GM12873 (cell line): ENCODE data around the gene DGKH.

Source experiments
- TF ChIP-seq, protein P1 (sequence below): IDR thresholded peaks from 2 replicates; pipeline ENCODE4 v1.5.1; 2012; ENCODE audit warnings: low read depth, mild to moderate bottlenecking, moderate library complexity, low read length, control low read depth; ENCODE audit not compliant: insufficient read depth; ENCODE audit errors: missing control alignments

DGKH gene

GRCh38 chr13:42014119-42014518 is 34.3 kb upstream of the DGKH start:
- TF ChIP-seq, protein P1, sequence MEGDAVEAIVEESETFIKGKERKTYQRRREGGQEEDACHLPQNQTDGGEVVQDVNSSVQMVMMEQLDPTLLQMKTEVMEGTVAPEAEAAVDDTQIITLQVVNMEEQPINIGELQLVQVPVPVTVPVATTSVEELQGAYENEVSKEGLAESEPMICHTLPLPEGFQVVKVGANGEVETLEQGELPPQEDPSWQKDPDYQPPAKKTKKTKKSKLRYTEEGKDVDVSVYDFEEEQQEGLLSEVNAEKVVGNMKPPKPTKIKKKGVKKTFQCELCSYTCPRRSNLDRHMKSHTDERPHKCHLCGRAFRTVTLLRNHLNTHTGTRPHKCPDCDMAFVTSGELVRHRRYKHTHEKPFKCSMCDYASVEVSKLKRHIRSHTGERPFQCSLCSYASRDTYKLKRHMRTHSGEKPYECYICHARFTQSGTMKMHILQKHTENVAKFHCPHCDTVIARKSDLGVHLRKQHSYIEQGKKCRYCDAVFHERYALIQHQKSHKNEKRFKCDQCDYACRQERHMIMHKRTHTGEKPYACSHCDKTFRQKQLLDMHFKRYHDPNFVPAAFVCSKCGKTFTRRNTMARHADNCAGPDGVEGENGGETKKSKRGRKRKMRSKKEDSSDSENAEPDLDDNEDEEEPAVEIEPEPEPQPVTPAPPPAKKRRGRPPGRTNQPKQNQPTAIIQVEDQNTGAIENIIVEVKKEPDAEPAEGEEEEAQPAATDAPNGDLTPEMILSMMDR = no peak

DNA sequence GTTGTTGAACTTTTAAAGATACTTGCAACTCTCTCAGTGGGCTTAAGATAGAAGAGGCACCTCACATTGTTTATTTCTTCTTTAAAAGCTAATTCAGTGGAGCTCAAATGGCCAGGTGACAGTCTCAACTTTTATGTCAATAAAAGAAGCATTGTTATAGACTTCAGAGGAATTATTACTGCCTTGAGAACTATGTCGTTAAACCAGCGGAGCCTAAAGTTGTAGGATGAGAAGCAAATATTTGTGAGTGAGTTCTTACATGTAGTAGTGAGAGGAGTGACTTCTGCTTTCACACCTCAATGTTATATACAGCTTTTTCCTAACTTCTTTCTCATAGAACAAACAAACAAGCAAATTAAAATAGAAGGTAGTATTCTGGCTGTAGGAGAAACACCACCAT is 31.2 kb upstream of the DGKH start:
- TF ChIP-seq, protein P1 = no peak

- TF ChIP-seq, protein P1 = no peak
These were observed 26.6 kb upstream of the DGKH start for GRCh38 chr13:42021851-42022250.

GRCh38 chr13:42022336-42022735 is 26.1 kb upstream of the DGKH start:
- TF ChIP-seq, protein P1 = no peak

- TF ChIP-seq, protein P1 = no peak
These were observed 25.5 kb upstream of the DGKH start for GRCh38 chr13:42022796-42023493.

GRCh38 chr13:42027286-42027685 is 21.2 kb upstream of the DGKH start:
- TF ChIP-seq, protein P1 = no peak

DNA sequence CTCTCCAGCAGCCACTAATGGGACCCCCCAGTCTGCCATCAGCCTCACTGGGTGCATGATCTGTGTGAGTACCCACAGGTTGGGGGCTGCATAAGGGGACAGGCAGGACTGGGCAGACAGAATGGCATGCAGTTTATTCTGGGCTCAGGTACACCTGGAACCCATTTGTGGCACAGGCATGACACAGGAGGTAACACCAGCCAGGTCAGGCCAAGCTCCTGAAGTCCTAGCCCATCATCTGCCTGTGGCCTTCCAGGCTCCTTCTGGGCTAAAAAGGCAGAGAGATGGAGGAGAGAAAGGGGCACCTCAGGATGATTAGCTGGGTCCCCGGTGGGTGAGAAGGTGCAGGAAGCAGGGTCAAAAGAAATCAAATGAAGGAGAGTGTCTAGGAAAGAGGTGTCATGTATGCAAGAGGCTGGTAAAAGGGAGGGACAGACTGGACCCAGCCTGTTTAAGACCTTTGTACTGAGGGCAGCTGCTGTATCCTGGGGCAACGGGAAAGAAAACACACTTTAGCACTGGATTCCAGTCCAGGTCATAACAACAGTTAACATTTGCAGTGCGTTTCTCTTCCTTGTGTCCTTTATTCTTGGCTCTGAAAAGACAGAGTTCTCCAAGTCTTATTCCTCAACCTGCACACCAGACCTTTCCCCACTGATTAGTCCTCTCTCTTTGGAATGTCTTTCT is 20.2 kb upstream of the DGKH start:
- TF ChIP-seq, protein P1 = no peak
